OCI-LY1 (cell line): ENCODE data around the gene KANSL1.
"Not testable (repeated sequence)": the region's sequence is repeated elsewhere in the genome, so short reads cannot be mapped to it uniquely, and the experiment has no call there.

Experiments
- H2AFZ ChIP-seq: fragments of 200-600 bp; sonication (generic), shearing (Covaris generic); 2 replicates; pipeline ENCODE4 v1.6.0; 2014; ENCODE audit warnings: antibody characterized with exemption, mild to moderate bottlenecking, low read length
- H3F3A ChIP-seq: fragments of 200-600 bp; sonication (generic), shearing (Covaris generic); 2 replicates; pipeline ENCODE4 v1.6.0; 2014; ENCODE audit warnings: mild to moderate bottlenecking, antibody characterized with exemption, low read length, moderate library complexity; ENCODE audit not compliant: insufficient read depth
- H3K27ac ChIP-seq: fragments of 200-600 bp; sonication (generic); 2 replicates; pipeline ENCODE4 v1.5.1; 2014; ENCODE audit warnings: low read length, mixed run types, mild to moderate bottlenecking, low read depth; ENCODE audit not compliant: poor library complexity, severe bottlenecking
- H3K27me3 ChIP-seq: fragments of 200-600 bp; sonication (generic); 2 replicates; pipeline ENCODE4 v1.6.0; 2014; ENCODE audit warnings: antibody characterized with exemption, mild to moderate bottlenecking, low read length, moderate library complexity; ENCODE audit not compliant: insufficient read depth
- H3K36me3 ChIP-seq: fragments of 200-600 bp; sonication (generic); 2 replicates; pipeline ENCODE4 v1.6.1; 2014; ENCODE audit warnings: mild to moderate bottlenecking, antibody characterized with exemption, low read length, moderate library complexity, mixed read lengths; ENCODE audit not compliant: insufficient read depth
- H3K4me1 ChIP-seq: fragments of 200-600 bp; sonication (generic); 2 replicates; pipeline ENCODE4 v1.5.1; 2014; ENCODE audit warnings: mild to moderate bottlenecking, low read length, moderate library complexity; ENCODE audit not compliant: insufficient read depth, severe bottlenecking
- H3K4me2 ChIP-seq: fragments of 200-600 bp; sonication (generic), shearing (Covaris generic); 2 replicates; pipeline ENCODE4 v1.6.1; 2014; ENCODE audit warnings: low read length
- H3K4me3 ChIP-seq: fragments of 200-600 bp; sonication (generic); 2 replicates; pipeline ENCODE4 v1.5.1; 2014; ENCODE audit warnings: low read length, low read depth, mild to moderate bottlenecking, mixed read lengths; ENCODE audit not compliant: poor library complexity, severe bottlenecking
- H3K79me2 ChIP-seq: fragments of 200-600 bp; shearing (Covaris generic); 2 replicates; pipeline ENCODE4 v1.6.1; 2016; ENCODE audit warnings: mixed run types, low read length, mixed read lengths; ENCODE audit not compliant: insufficient read depth
- H3K9ac ChIP-seq: fragments of 200-600 bp; sonication (generic), shearing (Covaris generic); 2 replicates; pipeline ENCODE4 v1.6.1; 2014; ENCODE audit warnings: mild to moderate bottlenecking, low read length, mixed read lengths
- H3K9me2 ChIP-seq: fragments of 200-600 bp; sonication (generic), shearing (Covaris generic); 2 replicates; pipeline ENCODE4 v1.6.1; 2014; ENCODE audit warnings: low read depth, mild to moderate bottlenecking, low read length, mixed read lengths
- H3K9me3 ChIP-seq: fragments of 200-600 bp; shearing (Covaris generic); 2 replicates; pipeline ENCODE4 v1.6.1; 2014; ENCODE audit warnings: low read length, mixed read lengths
- H4K20me1 ChIP-seq: fragments of 200-600 bp; sonication (generic), shearing (Covaris generic); 2 replicates; pipeline ENCODE4 v1.6.0; 2016; ENCODE audit warnings: mild to moderate bottlenecking, low read length; ENCODE audit not compliant: insufficient read depth
- EZH2 ChIP-seq: fragments of 200-600 bp; sonication (generic), shearing (Covaris generic); IDR thresholded peaks from 2 replicates; pipeline ENCODE4 v1.8.0; 2017; ENCODE audit warnings: borderline replicate concordance, mixed run types, mild to moderate bottlenecking, antibody characterized with exemption, low read length, moderate library complexity, mixed read lengths
- TF ChIP-seq, protein P1 (sequence below): fragments of 200-600 bp; sonication (generic), shearing (Covaris generic); IDR thresholded peaks from 2 replicates; pipeline ENCODE4 v1.5.1; 2017; ENCODE audit warnings: mild to moderate bottlenecking, antibody characterized with exemption, low read length, moderate library complexity, mixed read lengths

Gene KANSL1

DNA sequence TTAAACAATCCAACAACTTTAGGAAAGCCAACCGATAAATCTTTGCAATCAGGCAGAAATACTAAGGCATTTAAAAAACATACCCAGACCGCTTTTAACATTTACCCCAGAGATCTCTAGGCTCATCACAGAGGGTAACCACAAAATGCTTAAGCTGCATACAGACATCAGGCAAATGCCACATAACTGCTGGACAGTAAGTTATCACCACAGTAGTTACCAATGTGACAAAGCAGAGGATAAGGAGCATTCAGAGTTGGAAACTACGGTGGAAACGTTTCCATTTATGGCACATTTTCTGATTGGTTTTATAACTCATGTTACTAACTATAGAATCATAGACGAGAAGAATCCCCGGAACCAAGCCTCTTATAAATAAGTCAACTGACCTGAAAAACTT, 77.5 kb downstream of the KANSL1 start:
- no peak overlapping the region for H3K9ac ChIP-seq
- no peaks in the 10 kb centered on the region for H3F3A ChIP-seq
- H3K9me2 ChIP-seq = no peaks in the 10 kb centered on the region
- peaks cover 4% of the 10 kb centered on the region for H3K4me1 ChIP-seq
- H3K9me3 ChIP-seq = no peaks in the 10 kb centered on the region
- no peak overlapping the region for H3K27ac ChIP-seq
- peaks cover 95% of the 10 kb centered on the region for H3K79me2 ChIP-seq
- H3K4me2 ChIP-seq = no peak overlapping the region
- no peak for TF ChIP-seq EZH2
- TF ChIP-seq, protein P1, sequence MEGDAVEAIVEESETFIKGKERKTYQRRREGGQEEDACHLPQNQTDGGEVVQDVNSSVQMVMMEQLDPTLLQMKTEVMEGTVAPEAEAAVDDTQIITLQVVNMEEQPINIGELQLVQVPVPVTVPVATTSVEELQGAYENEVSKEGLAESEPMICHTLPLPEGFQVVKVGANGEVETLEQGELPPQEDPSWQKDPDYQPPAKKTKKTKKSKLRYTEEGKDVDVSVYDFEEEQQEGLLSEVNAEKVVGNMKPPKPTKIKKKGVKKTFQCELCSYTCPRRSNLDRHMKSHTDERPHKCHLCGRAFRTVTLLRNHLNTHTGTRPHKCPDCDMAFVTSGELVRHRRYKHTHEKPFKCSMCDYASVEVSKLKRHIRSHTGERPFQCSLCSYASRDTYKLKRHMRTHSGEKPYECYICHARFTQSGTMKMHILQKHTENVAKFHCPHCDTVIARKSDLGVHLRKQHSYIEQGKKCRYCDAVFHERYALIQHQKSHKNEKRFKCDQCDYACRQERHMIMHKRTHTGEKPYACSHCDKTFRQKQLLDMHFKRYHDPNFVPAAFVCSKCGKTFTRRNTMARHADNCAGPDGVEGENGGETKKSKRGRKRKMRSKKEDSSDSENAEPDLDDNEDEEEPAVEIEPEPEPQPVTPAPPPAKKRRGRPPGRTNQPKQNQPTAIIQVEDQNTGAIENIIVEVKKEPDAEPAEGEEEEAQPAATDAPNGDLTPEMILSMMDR = no peak
- no peaks in the 10 kb centered on the region for H3K36me3 ChIP-seq
- H3K27me3 ChIP-seq = no peaks in the 10 kb centered on the region
- no peak overlapping the region for H3K4me3 ChIP-seq
- H4K20me1 ChIP-seq = 0 out of 2 replicates have a peak, but pooled peaks cover 2% of the 10 kb centered on the region
- H2AFZ ChIP-seq = no peak overlapping the region

DNA sequence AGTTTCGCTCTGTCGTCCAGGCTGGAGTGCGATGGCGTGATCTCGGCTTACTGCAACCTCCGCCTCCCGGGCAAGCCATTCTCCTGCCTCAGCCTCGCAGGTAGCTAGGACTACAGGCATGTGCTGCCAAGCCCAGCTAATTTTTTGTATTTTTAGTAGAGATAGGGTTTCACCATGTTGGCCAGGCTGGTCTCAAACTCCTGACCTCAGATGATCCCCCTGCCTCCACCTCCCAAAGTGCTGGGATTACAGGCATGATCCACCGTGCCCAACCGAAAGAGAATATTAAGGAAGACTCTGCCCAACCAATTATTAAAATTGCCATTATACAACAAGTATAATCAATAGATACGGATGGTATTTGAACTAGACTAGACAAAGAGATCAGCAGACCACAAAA, 82.0 kb downstream of the KANSL1 start:
- not testable (repeated sequence) for H3K36me3 ChIP-seq, H3F3A ChIP-seq, H3K4me3 ChIP-seq, H3K9me3 ChIP-seq, H3K9me2 ChIP-seq, H4K20me1 ChIP-seq, H3K27me3 ChIP-seq, H2AFZ ChIP-seq, H3K4me2 ChIP-seq, H3K27ac ChIP-seq, H3K9ac ChIP-seq
- peaks cover 94% of the 10 kb centered on the region for H3K79me2 ChIP-seq
- peaks cover 26% of the 10 kb centered on the region for H3K4me1 ChIP-seq

DNA sequence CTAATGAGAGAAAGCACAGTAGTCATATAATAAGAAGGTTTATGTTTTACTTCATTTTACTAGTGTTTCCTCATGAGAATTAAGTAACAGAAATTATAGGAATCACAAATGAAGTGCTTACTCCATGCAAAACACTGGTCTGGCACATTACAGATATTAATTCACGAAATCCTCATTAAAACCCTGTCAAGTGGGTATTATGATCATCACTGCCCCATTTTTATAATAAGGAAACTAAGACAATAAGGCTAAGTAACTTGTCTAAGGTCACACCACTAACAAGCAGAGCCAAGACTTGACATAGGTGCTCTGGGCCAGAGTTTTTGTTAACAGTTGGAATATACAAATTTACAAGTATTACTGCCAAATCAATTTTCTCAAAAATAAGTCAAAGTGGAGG, 83.0 kb downstream of the KANSL1 start:
- H2AFZ ChIP-seq = no peak overlapping the region
- H3K9ac ChIP-seq = no peak overlapping the region
- H4K20me1 ChIP-seq = no peaks in the 10 kb centered on the region
- no peaks in the 10 kb centered on the region for H3K36me3 ChIP-seq
- no peaks in the 10 kb centered on the region for H3F3A ChIP-seq
- TF ChIP-seq EZH2 = no peak
- TF ChIP-seq, protein P1 = no peak
- peaks cover 26% of the 10 kb centered on the region for H3K4me1 ChIP-seq
- H3K9me2 ChIP-seq = no peaks in the 10 kb centered on the region
- H3K9me3 ChIP-seq = no peaks in the 10 kb centered on the region
- no peak overlapping the region for H3K4me2 ChIP-seq
- no peak overlapping the region for H3K4me3 ChIP-seq
- peaks cover 89% of the 10 kb centered on the region for H3K79me2 ChIP-seq
- H3K27ac ChIP-seq = no peak overlapping the region
- H3K27me3 ChIP-seq = no peaks in the 10 kb centered on the region

DNA sequence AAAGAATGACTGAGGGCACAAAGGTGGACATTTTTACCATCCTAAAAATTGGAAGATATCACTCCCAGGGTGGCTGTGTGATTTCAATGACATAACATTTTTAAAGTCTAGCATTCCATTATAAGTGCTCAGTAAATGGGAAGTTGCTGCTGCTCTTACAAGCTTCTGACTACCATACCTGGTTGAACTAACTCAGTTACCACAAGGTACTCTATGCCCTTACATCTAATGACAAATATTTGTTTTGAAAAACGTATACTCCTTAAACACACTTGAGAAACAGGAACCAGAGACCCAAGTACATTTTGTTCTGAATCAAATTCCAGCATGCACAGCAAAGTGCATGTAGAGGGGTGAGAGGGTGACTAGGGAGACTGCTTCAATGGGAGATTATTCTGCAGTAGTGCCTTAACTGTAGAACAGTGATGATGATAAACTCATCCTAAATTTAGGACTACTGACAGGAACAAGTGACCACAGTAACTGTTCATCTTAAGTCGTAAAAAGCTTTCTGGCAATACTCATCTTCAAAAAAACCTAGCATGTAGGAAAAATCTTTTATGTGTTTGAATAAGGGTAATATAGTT, 83.5 kb downstream of the KANSL1 start:
- Histone ChIP-seq H3K27ac (no peak overlapping the region), H3K4me2 (no peak overlapping the region), H3F3A (no peaks in the 10 kb centered on the region), H3K9me2 (no peaks in the 10 kb centered on the region), H3K27me3 (no peaks in the 10 kb centered on the region), H3K79me2 (peaks cover 89% of the 10 kb centered on the region), H3K9me3 (no peaks in the 10 kb centered on the region), H4K20me1 (no peaks in the 10 kb centered on the region), H3K4me1 (peaks cover 26% of the 10 kb centered on the region), H3K9ac (no peak overlapping the region), H3K4me3 (no peak overlapping the region), H3K36me3 (no peaks in the 10 kb centered on the region), H2AFZ (no peak overlapping the region)
- TF ChIP-seq, protein P1 = no peak
- no peak for TF ChIP-seq EZH2
